Endothelial cell of umbilical vein (primary cell): ENCODE measurements around the gene C1QTNF8. TPM values are rescaled to one million over a fixed set of nuclear protein-coding genes. Genes with fewer than 3 reads are reported as not detected.

Experiments
- BruUV-seq: library from RNA; stranded (reverse); fragments of 400-500 nt; replicated peaks from 2 replicates; lab custom pipeline; 2021; lab: Mats Ljungman, UMichigan
- CTCF ChIA-PET: fragments of 300-600, 350-600 bp; sonication (Branson Sonifier 250); formaldehyde crosslinking; loops from one replicate; lab custom pipeline; 2021; ENCODE audit warnings: antibody characterized with exemption, inconsistent platforms; lab: Charles Lee
- POLR2A ChIA-PET: fragments of 300-600, 350-600 bp; sonication (Branson Sonifier 250); formaldehyde crosslinking; loops from one replicate; lab custom pipeline; 2021; ENCODE audit warnings: antibody characterized with exemption, inconsistent platforms; lab: Charles Lee
- DNase-seq: peaks from one replicate; pipeline ENCODE4 v3.0.0-alpha.2; 2011; ENCODE audit warnings: low read depth, low spot score
- FAIRE-seq: peaks from 2 replicates; lab custom pipeline; 2011; peaks lifted over from hg19 to GRCh38; lab: Jason Lieb, UNC
- H2AFZ ChIP-seq: 2 replicates; pipeline ENCODE4 v1.6.0; 2012; ENCODE audit warnings: low read depth, low read length, control low read depth, inconsistent platforms
- H3K27ac ChIP-seq: 2 replicates; pipeline ENCODE4 v1.5.1; 2011; ENCODE audit warnings: low read depth, mild to moderate bottlenecking, control low read depth, low read length, moderate library complexity; ENCODE audit not compliant: insufficient read depth
- H3K27me3 ChIP-seq, 2 experiments: 2 replicates each; pipeline versions ENCODE4 v1.6.0 to v1.6.1; 2011; ENCODE audit warnings: low read length in 2 of 2, mixed read lengths in 1 of 2; ENCODE audit not compliant: control insufficient read depth in 2 of 2, insufficient read depth in 2 of 2
- H3K36me3 ChIP-seq, 2 experiments: 2 replicates in 1 of 2; 3 replicates in 1 of 2; pipeline ENCODE4 v1.5.1; 2011; ENCODE audit warnings: low read length in 2 of 2, mild to moderate bottlenecking in 1 of 2, moderate library complexity in 1 of 2; ENCODE audit not compliant: control insufficient read depth in 2 of 2, insufficient read depth in 2 of 2; ENCODE audit errors: extremely low read depth in 1 of 2
- H3K4me1 ChIP-seq: 3 replicates; pipeline ENCODE4 v1.5.1; 2011; ENCODE audit warnings: mild to moderate bottlenecking, low read length; ENCODE audit not compliant: control insufficient read depth, insufficient read depth; ENCODE audit errors: extremely low read depth
- H3K4me2 ChIP-seq: 2 replicates; pipeline ENCODE4 v1.6.1; 2011; ENCODE audit warnings: low read length, control low read depth, mixed read lengths; ENCODE audit not compliant: insufficient read depth
- H3K4me3 ChIP-seq, 3 experiments: fragments of 200-600 bp in 1 of 3; sonication (generic), shearing (Covaris generic) in 1 of 3; replicated peaks in 1 of 3; 2 replicates each; pipeline ENCODE4 v1.5.1; 2011 to 2016; ENCODE audit warnings: control low read depth in 3 of 3, low read length in 3 of 3, mild to moderate bottlenecking in 2 of 3, inconsistent platforms in 1 of 3, low read depth in 1 of 3, moderate library complexity in 1 of 3; ENCODE audit not compliant: insufficient read depth in 1 of 3
- H3K79me2 ChIP-seq: 2 replicates; pipeline ENCODE4 v1.6.0; 2012; ENCODE audit warnings: low read length, inconsistent platforms; ENCODE audit not compliant: control insufficient read depth, insufficient read depth
- H3K9ac ChIP-seq: replicated peaks from 2 replicates; pipeline ENCODE3; 2011; ENCODE audit warnings: low read length, control low read depth; ENCODE audit not compliant: insufficient read depth; ENCODE audit errors: extremely low read depth
- H3K9me1 ChIP-seq: replicated peaks from 3 replicates; pipeline ENCODE4 v1.6.0; 2011; ENCODE audit warnings: mild to moderate bottlenecking, low read length; ENCODE audit not compliant: control insufficient read depth, insufficient read depth; ENCODE audit errors: extremely low read depth
- H3K9me3 ChIP-seq: replicated peaks from 2 replicates; pipeline ENCODE4 v1.5.1; 2012; ENCODE audit warnings: low read length, inconsistent platforms; ENCODE audit not compliant: control insufficient read depth, insufficient read depth
- H4K20me1 ChIP-seq: replicated peaks from 2 replicates; pipeline ENCODE3; 2011; ENCODE audit warnings: mild to moderate bottlenecking, low read length; ENCODE audit not compliant: control insufficient read depth, insufficient read depth; ENCODE audit errors: extremely low read depth
- EZH2 ChIP-seq: IDR thresholded peaks from 2 replicates; pipeline ENCODE4 v1.6.1; 2012; ENCODE audit warnings: borderline replicate concordance, low read depth, mild to moderate bottlenecking, moderate library complexity, low read length, inconsistent platforms; ENCODE audit not compliant: severe bottlenecking
- FOS ChIP-seq: IDR thresholded peaks from 2 replicates; pipeline ENCODE4 v1.6.1; 2011; ENCODE audit warnings: mild to moderate bottlenecking, low read length, moderate library complexity, borderline replicate concordance; ENCODE audit not compliant: insufficient read depth
- GATA2 ChIP-seq: IDR thresholded peaks from 2 replicates; pipeline ENCODE4 v1.7.0; 2011; ENCODE audit warnings: low read depth, mild to moderate bottlenecking, moderate library complexity, mixed read lengths, low read length; ENCODE audit not compliant: insufficient read length, insufficient read depth
- JUN ChIP-seq: IDR thresholded peaks from 2 replicates; pipeline ENCODE4 v1.6.1; 2011; ENCODE audit warnings: borderline replicate concordance, low read depth; ENCODE audit not compliant: insufficient read length, insufficient read depth
- MYC ChIP-seq: IDR thresholded peaks from one replicate; pipeline ENCODE4 v1.6.1; 2011; ENCODE audit warnings: mild to moderate bottlenecking, low read depth, low read length
- POLR2A ChIP-seq: IDR thresholded peaks from 2 replicates; pipeline ENCODE4 v1.6.1; 2012; ENCODE audit warnings: low read depth, mild to moderate bottlenecking, control low read depth, low read length
- dilution Hi-C: fragments of 300-500 bp; cut with MboI; formaldehyde crosslinking; loops from one replicate; pipeline ENCODE4 v1.15.0; 2019; ENCODE audit warnings: low sequenced_read_pairs; ENCODE audit not compliant: extremely low pct_ligation_motif_present
- intact Hi-C: fragments of 100-400 bp; cut with micrococcal nuclease; formaldehyde crosslinking; loops from one replicate; pipeline ENCODE4 v1.10.0; 2022
- polyA plus RNA-seq, 4 experiments: library from polyadenylated mRNA; depleted of rRNA in 3 of 4; stranded (reverse) in 3 of 4; unstranded in 1 of 4; fragments of >200 nt; gene quantifications; 2 replicates each; pipeline versions ENCODE4 v1.2.1 to v1.2.3, GENCODE V29; 2011 to 2012; ENCODE audit warnings: missing spikeins in 1 of 4
- total RNA-seq: library from RNA; stranded (reverse); gene quantifications from 2 replicates; pipeline ENCODE4 v1.2.3, GENCODE V29; 2021
- TF ChIP-seq, protein P1 (sequence below): IDR thresholded peaks from 2 replicates; pipeline ENCODE4 v1.6.1; 2011; ENCODE audit not compliant: insufficient read depth, insufficient read length
- TF ChIP-seq, protein P2 (sequence below), 2 donors: IDR thresholded peaks; 1 replicate in 1 of 2; 2 replicates in 1 of 2; pipeline ENCODE4 v1.5.1; 2011; ENCODE audit warnings: low read length in 2 of 2, mild to moderate bottlenecking in 2 of 2, moderate library complexity in 2 of 2, control low read depth in 1 of 2, inconsistent platforms in 1 of 2, low read depth in 1 of 2; ENCODE audit not compliant: insufficient read depth in 1 of 2; ENCODE audit errors: extremely low read depth in 1 of 2

Gene C1QTNF8
- total and polyA plus RNA-seq, 2 donors (not counting 3 experiments of a cell fraction or from before 2014, with no cell fraction given): not detected

DNA sequence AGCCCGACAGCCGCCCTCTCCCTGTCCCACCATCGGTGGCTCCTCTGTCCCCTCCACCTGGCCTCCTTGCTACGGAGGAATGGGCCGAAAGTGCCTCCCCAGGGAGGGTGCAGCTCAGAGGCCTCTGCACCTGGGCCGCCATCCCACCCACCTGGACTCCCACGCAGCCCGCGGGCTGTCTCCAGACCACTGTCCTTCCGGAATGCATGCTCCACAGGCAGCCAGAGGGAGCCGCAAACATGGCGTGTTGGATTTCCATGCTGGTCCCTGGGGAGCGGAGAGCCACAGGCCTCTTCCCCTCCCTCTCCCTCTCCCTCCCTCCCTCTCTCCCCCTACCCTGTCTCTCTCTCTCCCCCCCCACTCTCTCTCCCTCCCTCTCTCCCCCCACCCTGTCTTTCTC lies 20.5 kb downstream of the C1QTNF8 start:
- no peak for FAIRE-seq
- Histone ChIP-seq H3K9me3 (no peaks in the 10 kb centered on the region), H3K9ac (no peak overlapping the region), H3K27me3 (peaks cover 10 to 16% of the 10 kb centered on the region in 2 experiments), H4K20me1 (no peaks in the 10 kb centered on the region), H2AFZ (no peak overlapping the region), H3K4me3 (no peak overlapping the region), H3K9me1 (no peaks in the 10 kb centered on the region), H3K4me2 (no peak overlapping the region), H3K79me2 (no peaks in the 10 kb centered on the region), H3K36me3 (no peaks in the 10 kb centered on the region), H3K4me1 (peaks cover 11% of the 10 kb centered on the region), H3K27ac (no peak overlapping the region)
- ChIA-PET CTCF (interaction anchor here (1.1 kb wide), 1 partner anchor 28 kb away, joined by 4 read pairs; no protein-coding TSS in a partner anchor), POLR2A (no interaction called here)
- dilution Hi-C loops: no loop called here
- TF ChIP-seq FOS (no peak), JUN (no peak), EZH2 (no peak), MYC (no peak)
- TF ChIP-seq, protein P1, sequence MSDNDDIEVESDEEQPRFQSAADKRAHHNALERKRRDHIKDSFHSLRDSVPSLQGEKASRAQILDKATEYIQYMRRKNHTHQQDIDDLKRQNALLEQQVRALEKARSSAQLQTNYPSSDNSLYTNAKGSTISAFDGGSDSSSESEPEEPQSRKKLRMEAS: no peak
- TF ChIP-seq, protein P2, sequence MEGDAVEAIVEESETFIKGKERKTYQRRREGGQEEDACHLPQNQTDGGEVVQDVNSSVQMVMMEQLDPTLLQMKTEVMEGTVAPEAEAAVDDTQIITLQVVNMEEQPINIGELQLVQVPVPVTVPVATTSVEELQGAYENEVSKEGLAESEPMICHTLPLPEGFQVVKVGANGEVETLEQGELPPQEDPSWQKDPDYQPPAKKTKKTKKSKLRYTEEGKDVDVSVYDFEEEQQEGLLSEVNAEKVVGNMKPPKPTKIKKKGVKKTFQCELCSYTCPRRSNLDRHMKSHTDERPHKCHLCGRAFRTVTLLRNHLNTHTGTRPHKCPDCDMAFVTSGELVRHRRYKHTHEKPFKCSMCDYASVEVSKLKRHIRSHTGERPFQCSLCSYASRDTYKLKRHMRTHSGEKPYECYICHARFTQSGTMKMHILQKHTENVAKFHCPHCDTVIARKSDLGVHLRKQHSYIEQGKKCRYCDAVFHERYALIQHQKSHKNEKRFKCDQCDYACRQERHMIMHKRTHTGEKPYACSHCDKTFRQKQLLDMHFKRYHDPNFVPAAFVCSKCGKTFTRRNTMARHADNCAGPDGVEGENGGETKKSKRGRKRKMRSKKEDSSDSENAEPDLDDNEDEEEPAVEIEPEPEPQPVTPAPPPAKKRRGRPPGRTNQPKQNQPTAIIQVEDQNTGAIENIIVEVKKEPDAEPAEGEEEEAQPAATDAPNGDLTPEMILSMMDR (IDR thresholded peaks at IDR 0.05; ENCODE audit: extremely low read depth in 1 of 2, insufficient read depth in 1 of 2, low read depth in 1 of 2, low read length in 2 of 2): no peak
- BruUV-seq: no TSS peak
- DNase-seq: no peak
- intact Hi-C loops: no loop called here

DNA sequence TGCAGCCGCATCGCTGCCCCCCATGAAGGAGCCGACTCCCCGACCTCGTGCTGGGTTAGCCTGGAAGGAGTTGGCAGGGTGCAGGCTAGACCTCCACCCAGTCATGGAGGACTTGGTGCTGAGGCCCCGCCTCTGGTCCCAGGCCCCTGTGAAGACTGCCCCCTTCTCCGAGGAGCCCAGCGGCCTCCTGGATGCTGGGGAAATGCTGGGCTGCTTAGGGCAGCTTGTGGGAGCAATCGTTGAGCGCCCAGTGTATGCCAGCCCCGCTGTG lies 21.7 kb downstream of the C1QTNF8 start:
- Histone ChIP-seq H3K9me3 (no peaks in the 10 kb centered on the region), H3K27me3 (peaks cover 10 to 16% of the 10 kb centered on the region in 2 experiments), H3K36me3 (no peaks in the 10 kb centered on the region), H3K27ac (no peak overlapping the region), H3K79me2 (no peaks in the 10 kb centered on the region), H3K4me3 (no peak overlapping the region), H3K4me2 (no peak overlapping the region), H4K20me1 (no peaks in the 10 kb centered on the region), H3K9me1 (no peaks in the 10 kb centered on the region), H2AFZ (no peak overlapping the region), H3K9ac (no peak overlapping the region), H3K4me1 (peaks cover 11% of the 10 kb centered on the region)
- TF ChIP-seq GATA2: no peak
- TF ChIP-seq MYC: no peak
- no peak for TF ChIP-seq JUN
- no peak for TF ChIP-seq POLR2A
- TF ChIP-seq, protein P2 (IDR thresholded peaks at IDR 0.05; ENCODE audit: extremely low read depth in 1 of 2, insufficient read depth in 1 of 2, low read depth in 1 of 2, low read length in 2 of 2): no peak
- DNase-seq: no peak
- dilution Hi-C loops: no loop called here
- no TSS peak for BruUV-seq
- POLR2A ChIA-PET: interaction anchor here (0.5 kb wide), 1 partner anchor 56 kb away, joined by 3 read pairs; no protein-coding TSS in a partner anchor
- intact Hi-C loops: no loop called here
- no peak for FAIRE-seq
- CTCF ChIA-PET: interaction anchor here (0.6 to 2.8 kb wide), 3 partner anchors 8 to 27 kb away, joined by 3 to 11 read pairs (median 4); no protein-coding TSS in a partner anchor
